EH (cell line): ENCODE results near the gene ERICH6.

ENCODE experiments used
- DNase-seq: peaks from one replicate; pipeline ENCODE4 v3.0.0-alpha.2; 2015; ENCODE audit warnings: low read depth

ERICH6 gene

GRCh38 chr3:150613034-150613433 is 90.7 kb downstream of the ERICH6 start:
- no peak for DNase-seq

GRCh38 chr3:150612494-150612893 is 91.2 kb downstream of the ERICH6 start:
- no peak for DNase-seq

GRCh38 chr3:150611666-150612065 is 92.1 kb downstream of the ERICH6 start:
- DNase-seq, result no peak

DNA sequence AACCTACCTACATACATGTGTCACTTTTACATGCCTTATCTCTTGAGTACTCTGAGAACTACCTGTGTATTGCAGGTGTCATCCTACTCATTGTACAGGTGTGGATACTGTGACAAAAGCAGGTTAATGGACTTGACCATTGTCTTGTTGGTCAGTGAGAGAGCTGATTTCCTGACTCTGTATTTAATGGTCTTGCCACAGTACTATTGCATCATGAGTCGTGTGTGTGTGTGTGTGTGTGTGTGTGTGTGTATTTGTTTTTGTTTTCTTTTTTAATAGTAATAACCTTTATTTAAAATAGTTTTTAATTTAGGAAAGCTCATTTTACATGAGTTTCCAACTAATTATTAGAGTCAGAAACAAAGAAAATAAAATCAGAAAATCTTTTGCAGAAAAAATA is 92.9 kb downstream of the ERICH6 start:
- DNase-seq, result no peak

GRCh38 chr3:150609988-150610387 is 93.7 kb downstream of the ERICH6 start:
- no peak for DNase-seq
